ENCODE data around the gene SHANK1.
"Not testable (repeated sequence)": the region's sequence is repeated elsewhere in the genome, so short reads cannot be mapped to it uniquely, and the experiment has no call there.

The SHANK1 gene

GRCh38 chr19:50764409-50764808 is 44.8 kb upstream of the SHANK1 start:
- H3F3A ChIP-seq (ENCODE audit: insufficient read depth) = no peaks in the 10 kb centered on the region
- no peak overlapping the region for H3K4me2 ChIP-seq (ENCODE audit: low read depth, low read length, poor library complexity, severe bottlenecking)
- H3K9me2 ChIP-seq (replicated peaks; ENCODE audit: insufficient read depth, low read length) = no peaks in the 10 kb centered on the region
- H3K9ac ChIP-seq (ENCODE audit: low read length) = no peak overlapping the region
- H3K36me3 ChIP-seq (ENCODE audit: low read length) = no peaks in the 10 kb centered on the region
- no peaks in the 10 kb centered on the region for H3K27me3 ChIP-seq (ENCODE audit: low read length)
- no peak overlapping the region for H3K27ac ChIP-seq (ENCODE audit: low read depth, low read length)
- no peak for TF ChIP-seq EZH2phosphoT487 (conservative IDR thresholded peaks at IDR 0.05; ENCODE audit: low read length)
- no peak for TF ChIP-seq CTCF (IDR thresholded peaks at IDR 0.05; ENCODE audit: insufficient read depth, low read length, poor library complexity, severe bottlenecking)
- H4K20me1 ChIP-seq (ENCODE audit: low read depth, low read length) = no peaks in the 10 kb centered on the region
- no peaks in the 10 kb centered on the region for H3K79me2 ChIP-seq (ENCODE audit: insufficient read depth, low read length)
- no peak overlapping the region for H3K4me3 ChIP-seq (ENCODE audit: insufficient read depth, low read length, poor library complexity, severe bottlenecking)
- peaks cover 6% of the 10 kb centered on the region; the same call in 1 of the 2 replicates for H3K9me3 ChIP-seq (ENCODE audit: insufficient read depth, low read length)
- no peak overlapping the region for H2AFZ ChIP-seq (ENCODE audit: low read depth, low read length, severe bottlenecking)

GRCh38 chr19:50763521-50763920 is 43.9 kb upstream of the SHANK1 start:
- not testable (repeated sequence) for H3K27me3 ChIP-seq (ENCODE audit: low read length); H3K4me3 ChIP-seq (ENCODE audit: insufficient read depth, low read length, poor library complexity, severe bottlenecking); H3K4me2 ChIP-seq (ENCODE audit: low read depth, low read length, poor library complexity, severe bottlenecking); H4K20me1 ChIP-seq (ENCODE audit: low read depth, low read length); H3K9ac ChIP-seq (ENCODE audit: low read length); H3K79me2 ChIP-seq (ENCODE audit: insufficient read depth, low read length); H3K9me3 ChIP-seq (ENCODE audit: insufficient read depth, low read length); H3K36me3 ChIP-seq (ENCODE audit: low read length); H2AFZ ChIP-seq (ENCODE audit: low read depth, low read length, severe bottlenecking); H3K27ac ChIP-seq (ENCODE audit: low read depth, low read length); H3K9me2 ChIP-seq (replicated peaks; ENCODE audit: insufficient read depth, low read length); H3F3A ChIP-seq (ENCODE audit: insufficient read depth)

DNA sequence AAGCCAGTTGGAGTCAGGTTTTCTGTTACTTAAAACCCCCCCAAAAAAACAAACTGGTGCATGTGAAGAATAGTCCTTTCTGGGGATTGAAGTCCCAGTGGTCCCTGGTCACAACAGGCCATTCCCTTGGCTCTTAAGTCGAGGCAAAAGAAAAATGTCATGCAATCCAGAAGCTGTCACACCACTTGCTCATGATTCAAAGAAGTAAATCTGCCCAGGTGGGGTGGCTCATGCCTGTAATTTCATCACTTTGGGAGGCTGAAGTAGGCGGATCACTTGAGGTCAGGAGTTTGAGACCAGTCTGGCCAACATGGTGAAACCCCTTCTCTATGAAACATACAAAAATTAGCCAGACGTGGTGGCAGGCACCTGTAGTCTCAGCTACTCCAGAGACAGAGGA is 41.9 kb upstream of the SHANK1 start:
- H3K27me3 ChIP-seq (ENCODE audit: low read length) = not testable (repeated sequence)

GRCh38 chr19:50759886-50760285 is 40.3 kb upstream of the SHANK1 start:
- Histone ChIP-seq H3K36me3 (ENCODE audit: low read length) (no peaks in the 10 kb centered on the region), H3K4me2 (ENCODE audit: low read depth, low read length, poor library complexity, severe bottlenecking) (no peak overlapping the region), H3K9me3 (ENCODE audit: insufficient read depth, low read length) (peaks cover 6% of the 10 kb centered on the region; the same call in 1 of the 2 replicates), H3K27me3 (ENCODE audit: low read length) (no peaks in the 10 kb centered on the region), H3K9me2 (replicated peaks; ENCODE audit: insufficient read depth, low read length) (no peaks in the 10 kb centered on the region), H3F3A (ENCODE audit: insufficient read depth) (no peaks in the 10 kb centered on the region), H3K27ac (ENCODE audit: low read depth, low read length) (no peak overlapping the region), H3K9ac (ENCODE audit: low read length) (no peak overlapping the region), H3K79me2 (ENCODE audit: insufficient read depth, low read length) (no peaks in the 10 kb centered on the region), H3K4me3 (ENCODE audit: insufficient read depth, low read length, poor library complexity, severe bottlenecking) (no peak overlapping the region), H2AFZ (ENCODE audit: low read depth, low read length, severe bottlenecking) (peak overlapping the region; percentile 48), H4K20me1 (ENCODE audit: low read depth, low read length) (no peaks in the 10 kb centered on the region)
- no peak for TF ChIP-seq CTCF (IDR thresholded peaks at IDR 0.05; ENCODE audit: insufficient read depth, low read length, poor library complexity, severe bottlenecking)
- no peak for TF ChIP-seq EZH2phosphoT487 (conservative IDR thresholded peaks at IDR 0.05; ENCODE audit: low read length)

More for the DNA sequence above, 41.9 kb upstream of the SHANK1 start:
- not testable (repeated sequence) for H3K9me2 ChIP-seq (replicated peaks; ENCODE audit: insufficient read depth, low read length); H3K36me3 ChIP-seq (ENCODE audit: low read length); H3K4me3 ChIP-seq (ENCODE audit: insufficient read depth, low read length, poor library complexity, severe bottlenecking); H3F3A ChIP-seq (ENCODE audit: insufficient read depth); H3K79me2 ChIP-seq (ENCODE audit: insufficient read depth, low read length); H3K4me2 ChIP-seq (ENCODE audit: low read depth, low read length, poor library complexity, severe bottlenecking); H3K9me3 ChIP-seq (ENCODE audit: insufficient read depth, low read length); H3K9ac ChIP-seq (ENCODE audit: low read length); H2AFZ ChIP-seq (ENCODE audit: low read depth, low read length, severe bottlenecking); H4K20me1 ChIP-seq (ENCODE audit: low read depth, low read length); H3K27ac ChIP-seq (ENCODE audit: low read depth, low read length)

- not testable (repeated sequence) for H3K79me2 ChIP-seq (ENCODE audit: insufficient read depth, low read length); H3K9me2 ChIP-seq (replicated peaks; ENCODE audit: insufficient read depth, low read length); H3K4me2 ChIP-seq (ENCODE audit: low read depth, low read length, poor library complexity, severe bottlenecking); H3K9me3 ChIP-seq (ENCODE audit: insufficient read depth, low read length); H3K27ac ChIP-seq (ENCODE audit: low read depth, low read length); H3K4me3 ChIP-seq (ENCODE audit: insufficient read depth, low read length, poor library complexity, severe bottlenecking); H4K20me1 ChIP-seq (ENCODE audit: low read depth, low read length); H3F3A ChIP-seq (ENCODE audit: insufficient read depth); H2AFZ ChIP-seq (ENCODE audit: low read depth, low read length, severe bottlenecking); H3K9ac ChIP-seq (ENCODE audit: low read length); H3K27me3 ChIP-seq (ENCODE audit: low read length); H3K36me3 ChIP-seq (ENCODE audit: low read length)
Observed at GRCh38 chr19:50759076-50759475, 39.5 kb upstream of the SHANK1 start.

DNA sequence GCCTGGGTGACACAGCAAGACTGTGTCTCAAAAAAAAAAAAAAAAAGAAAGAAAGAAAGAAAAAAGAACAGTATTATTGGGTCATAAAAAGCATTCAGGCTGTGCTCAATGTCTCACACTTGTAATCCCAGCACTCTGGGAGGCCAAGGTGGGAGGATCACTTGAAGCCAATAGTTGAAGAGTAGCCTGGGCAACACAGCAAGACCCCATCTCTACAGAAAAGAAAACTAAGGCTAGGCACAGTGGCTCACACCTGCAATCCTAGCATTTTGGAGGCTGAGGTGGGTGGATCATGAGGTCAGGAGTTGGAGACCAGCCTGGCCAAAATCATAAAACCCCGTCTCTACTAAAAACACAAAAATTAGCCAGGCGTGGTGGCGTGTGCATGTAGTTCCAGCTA is 38.0 kb upstream of the SHANK1 start:
- H3F3A ChIP-seq (ENCODE audit: insufficient read depth); H3K9me2 ChIP-seq (replicated peaks; ENCODE audit: insufficient read depth, low read length); H4K20me1 ChIP-seq (ENCODE audit: low read depth, low read length); H3K36me3 ChIP-seq (ENCODE audit: low read length); H3K9ac ChIP-seq (ENCODE audit: low read length); H3K4me3 ChIP-seq (ENCODE audit: insufficient read depth, low read length, poor library complexity, severe bottlenecking); H3K27me3 ChIP-seq (ENCODE audit: low read length); H3K4me2 ChIP-seq (ENCODE audit: low read depth, low read length, poor library complexity, severe bottlenecking); H3K27ac ChIP-seq (ENCODE audit: low read depth, low read length); H3K9me3 ChIP-seq (ENCODE audit: insufficient read depth, low read length); H3K79me2 ChIP-seq (ENCODE audit: insufficient read depth, low read length); H2AFZ ChIP-seq (ENCODE audit: low read depth, low read length, severe bottlenecking): not testable (repeated sequence)

DNA sequence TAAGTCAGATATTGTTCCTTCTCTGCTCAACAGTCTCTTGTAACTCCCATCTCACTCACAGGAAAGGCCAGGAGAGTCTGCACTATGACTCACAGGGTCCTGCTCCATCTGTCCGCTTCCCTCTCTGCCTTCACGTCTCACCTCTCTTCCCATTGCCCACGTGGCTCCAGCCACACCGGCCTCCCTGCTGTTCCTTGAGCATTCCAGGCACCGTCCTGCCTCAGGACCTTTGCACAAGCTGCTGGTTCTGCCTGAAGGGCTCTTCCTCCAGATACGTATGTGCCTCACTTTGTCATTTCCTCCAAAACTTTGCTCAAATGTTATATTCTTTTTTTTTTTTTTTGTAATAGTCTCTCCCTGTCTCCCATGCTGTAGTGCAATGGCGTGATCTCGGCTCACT is 36.6 kb upstream of the SHANK1 start:
- H3K36me3 ChIP-seq (ENCODE audit: low read length); H3K27ac ChIP-seq (ENCODE audit: low read depth, low read length); H3K4me2 ChIP-seq (ENCODE audit: low read depth, low read length, poor library complexity, severe bottlenecking); H3K9ac ChIP-seq (ENCODE audit: low read length); H3K9me3 ChIP-seq (ENCODE audit: insufficient read depth, low read length); H3F3A ChIP-seq (ENCODE audit: insufficient read depth); H3K9me2 ChIP-seq (replicated peaks; ENCODE audit: insufficient read depth, low read length); H2AFZ ChIP-seq (ENCODE audit: low read depth, low read length, severe bottlenecking); H4K20me1 ChIP-seq (ENCODE audit: low read depth, low read length); H3K79me2 ChIP-seq (ENCODE audit: insufficient read depth, low read length); H3K4me3 ChIP-seq (ENCODE audit: insufficient read depth, low read length, poor library complexity, severe bottlenecking); H3K27me3 ChIP-seq (ENCODE audit: low read length): not testable (repeated sequence)

Measured in SU-DHL-6 (cell line).